ENCODE measurements around the gene LITAF. TPM values are rescaled to one million over a fixed set of nuclear protein-coding genes. Genes with fewer than 3 reads are reported as not detected.
"Not testable (repeated sequence)": the region's sequence is repeated elsewhere in the genome, so short reads cannot be mapped to it uniquely, and the experiment has no call there.

The LITAF gene
- total RNA-seq, 1 donor from 2014 or later = 28.9 TPM

GRCh38 chr16:11621539-11621919 lies 34.8 kb upstream of the LITAF start:
- no peak for DNase-seq (ENCODE audit: low spot score)

GRCh38 chr16:11620243-11621003 lies 33.7 kb upstream of the LITAF start:
- DNase-seq (ENCODE audit: low spot score) = no peak

- no peak for DNase-seq (ENCODE audit: low spot score)
These were observed 32.7 kb upstream of the LITAF start for GRCh38 chr16:11619327-11619851.

- DNase-seq (ENCODE audit: low spot score) = no peak
These were observed 31.5 kb upstream of the LITAF start for GRCh38 chr16:11618107-11618717.

GRCh38 chr16:11615748-11616447 lies 29.2 kb upstream of the LITAF start:
- no peak for DNase-seq (ENCODE audit: low spot score)

GRCh38 chr16:11614587-11615175 lies 28.0 kb upstream of the LITAF start:
- no peak for DNase-seq (ENCODE audit: low spot score)

- DNase-seq (ENCODE audit: low spot score) = no peak
These were observed 26.9 kb upstream of the LITAF start for GRCh38 chr16:11613381-11614303.

GRCh38 chr16:11612665-11613025 lies 25.9 kb upstream of the LITAF start:
- no peak for DNase-seq (ENCODE audit: low spot score)

GRCh38 chr16:11611871-11612664 lies 25.3 kb upstream of the LITAF start:
- no peak for DNase-seq (ENCODE audit: low spot score)

- DNase-seq (ENCODE audit: low spot score) = no peak
These were observed 23.9 kb upstream of the LITAF start for GRCh38 chr16:11610580-11610979.

GRCh38 chr16:11610121-11610505 lies 23.4 kb upstream of the LITAF start:
- no peak for DNase-seq (ENCODE audit: low spot score)

GRCh38 chr16:11609474-11610120 lies 22.9 kb upstream of the LITAF start:
- no peak for DNase-seq (ENCODE audit: low spot score)

GRCh38 chr16:11605891-11606290 lies 19.2 kb upstream of the LITAF start:
- no peak for DNase-seq (ENCODE audit: low spot score)

- no peak for DNase-seq (ENCODE audit: low spot score)
These were observed 18.8 kb upstream of the LITAF start for GRCh38 chr16:11605564-11605886.

- DNase-seq (ENCODE audit: low spot score) = peak; percentile 80
These were observed 18.3 kb upstream of the LITAF start for GRCh38 chr16:11604783-11605563.

- DNase-seq (ENCODE audit: low spot score) = not testable (repeated sequence)
These were observed 17.6 kb upstream of the LITAF start for GRCh38 chr16:11604296-11604695.

GRCh38 chr16:11603331-11603750 lies 16.6 kb upstream of the LITAF start:
- peak; percentile 81 for DNase-seq (ENCODE audit: low spot score)

- no peak for DNase-seq (ENCODE audit: low spot score)
These were observed 15.6 kb upstream of the LITAF start for GRCh38 chr16:11602321-11602720.

GRCh38 chr16:11601911-11602310 lies 15.2 kb upstream of the LITAF start:
- no peak for DNase-seq (ENCODE audit: low spot score)

Data from umbilical cord (tissue), 2 donors.